Tibial artery (tissue), 4 donors: Measurements from ENCODE around the gene CMTM8.

Experiments used
- DNase-seq, 2 donors: peaks; one replicate each; pipeline ENCODE4 v3.0.0-alpha.2; 2019
- H3K27ac ChIP-seq, 2 donors: fragments of 200-600 bp; sonication (generic) in 1 of 2; 1 replicate in 1 of 2; 2 replicates in 1 of 2; pipeline ENCODE4 v1.5.1; 2018 to 2019; ENCODE audit warnings: mild to moderate bottlenecking in 1 of 2
- H3K27me3 ChIP-seq, 2 donors: fragments of 200-600 bp; sonication (generic) in 1 of 2; one replicate each; pipeline versions ENCODE4 v1.5.1 to v1.6.0; 2016 to 2019
- H3K36me3 ChIP-seq, 3 donors: fragments of 200-600 bp; sonication (generic) in 2 of 3; one replicate each; pipeline ENCODE4 v1.5.1; 2016 to 2019; ENCODE audit warnings: mild to moderate bottlenecking in 2 of 3
- H3K4me1 ChIP-seq, 4 donors: fragments of 200-600 bp; sonication (generic) in 2 of 4; 1 replicate in 3 of 4; 2 replicates in 1 of 4; pipeline ENCODE4 v1.5.1; 2016 to 2019
- H3K4me3 ChIP-seq, 2 donors: fragments of 200-600 bp; sonication (generic) in 1 of 2; 1 replicate in 1 of 2; 2 replicates in 1 of 2; pipeline ENCODE4 v1.5.1; 2018 to 2019; ENCODE audit warnings: mild to moderate bottlenecking in 2 of 2
- H3K9me3 ChIP-seq, 3 donors: fragments of 200-600 bp; sonication (generic) in 1 of 3; one replicate each; pipeline ENCODE4 v1.5.1; 2016 to 2019
- intact Hi-C: fragments of 100-400 bp; cut with DNase I; formaldehyde crosslinking; loops from one replicate; pipeline ENCODE4 v1.15.0; 2023; ENCODE audit warnings: low total_unique reads
- TF ChIP-seq, protein P1 (sequence below), 2 experiments: fragments of 200-600 bp in 1 of 2; fragments of 450-650 bp in 1 of 2; IDR thresholded peaks; one replicate each; pipeline ENCODE4 v1.5.1; 2017 to 2019; ENCODE audit warnings: antibody characterized with exemption in 2 of 2, mild to moderate bottlenecking in 1 of 2, moderate library complexity in 1 of 2

Gene CMTM8

DNA sequence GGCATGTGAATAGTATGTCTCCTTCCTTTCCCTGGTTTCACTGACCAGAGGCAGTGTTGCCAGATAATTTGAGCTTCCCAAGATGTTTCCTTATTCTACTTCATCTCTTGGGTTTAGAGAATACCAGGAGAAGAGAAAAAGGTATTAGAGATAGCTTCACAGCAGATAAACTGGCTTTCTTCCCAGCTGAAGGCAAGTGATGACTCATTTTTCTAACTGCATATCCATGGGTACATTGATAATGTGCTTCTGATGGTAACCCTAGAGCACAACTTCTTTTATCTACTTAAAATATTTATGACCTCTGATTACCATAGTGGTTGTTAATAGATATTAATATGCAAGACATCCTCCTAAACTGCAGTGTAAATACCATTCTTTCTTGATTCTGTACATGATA is 34.6 kb upstream of the CMTM8 start:
- H3K4me1 ChIP-seq, result peaks cover 0 to 6% (median 0%) of the 10 kb centered on the region in 4 donors
- TF ChIP-seq, protein P1, sequence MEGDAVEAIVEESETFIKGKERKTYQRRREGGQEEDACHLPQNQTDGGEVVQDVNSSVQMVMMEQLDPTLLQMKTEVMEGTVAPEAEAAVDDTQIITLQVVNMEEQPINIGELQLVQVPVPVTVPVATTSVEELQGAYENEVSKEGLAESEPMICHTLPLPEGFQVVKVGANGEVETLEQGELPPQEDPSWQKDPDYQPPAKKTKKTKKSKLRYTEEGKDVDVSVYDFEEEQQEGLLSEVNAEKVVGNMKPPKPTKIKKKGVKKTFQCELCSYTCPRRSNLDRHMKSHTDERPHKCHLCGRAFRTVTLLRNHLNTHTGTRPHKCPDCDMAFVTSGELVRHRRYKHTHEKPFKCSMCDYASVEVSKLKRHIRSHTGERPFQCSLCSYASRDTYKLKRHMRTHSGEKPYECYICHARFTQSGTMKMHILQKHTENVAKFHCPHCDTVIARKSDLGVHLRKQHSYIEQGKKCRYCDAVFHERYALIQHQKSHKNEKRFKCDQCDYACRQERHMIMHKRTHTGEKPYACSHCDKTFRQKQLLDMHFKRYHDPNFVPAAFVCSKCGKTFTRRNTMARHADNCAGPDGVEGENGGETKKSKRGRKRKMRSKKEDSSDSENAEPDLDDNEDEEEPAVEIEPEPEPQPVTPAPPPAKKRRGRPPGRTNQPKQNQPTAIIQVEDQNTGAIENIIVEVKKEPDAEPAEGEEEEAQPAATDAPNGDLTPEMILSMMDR (IDR thresholded peaks at IDR 0.05), result no peak
- no peak overlapping the region for H3K27ac ChIP-seq
- H3K4me3 ChIP-seq, result no peak overlapping the region
- no peaks in the 10 kb centered on the region for H3K27me3 ChIP-seq
- intact Hi-C loops, result no loop called here
- DNase-seq, result no peak
- no peaks in the 10 kb centered on the region for H3K9me3 ChIP-seq
- H3K36me3 ChIP-seq, result no peaks in the 10 kb centered on the region

DNA sequence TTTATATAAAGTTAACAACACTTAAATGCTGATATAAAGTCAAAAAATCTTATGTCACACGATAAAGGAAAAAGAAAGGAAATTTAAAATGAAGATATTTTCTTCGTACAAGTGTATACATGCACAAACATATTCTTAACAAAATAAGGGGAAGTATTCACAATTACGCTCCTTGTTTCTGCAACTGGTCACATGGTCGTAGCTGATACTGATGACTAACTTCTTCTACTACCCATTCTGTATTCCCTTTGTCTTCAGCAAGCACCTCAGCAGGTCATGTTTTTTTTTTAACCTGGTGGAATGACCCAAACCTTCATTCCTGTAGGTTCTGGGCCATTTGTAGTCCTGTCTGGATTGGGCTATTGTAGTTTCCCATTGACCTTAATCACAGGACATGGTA is 30.0 kb upstream of the CMTM8 start:
- H3K4me1 ChIP-seq, result no peaks in the 10 kb centered on the region
- H3K4me3 ChIP-seq, result no peak overlapping the region
- no peak for DNase-seq
- no peaks in the 10 kb centered on the region for H3K27me3 ChIP-seq
- H3K9me3 ChIP-seq, result no peaks in the 10 kb centered on the region
- no peak overlapping the region for H3K27ac ChIP-seq
- no peaks in the 10 kb centered on the region for H3K36me3 ChIP-seq
- TF ChIP-seq, protein P1 (IDR thresholded peaks at IDR 0.05), result no peak
- intact Hi-C loops, result no loop called here

DNA sequence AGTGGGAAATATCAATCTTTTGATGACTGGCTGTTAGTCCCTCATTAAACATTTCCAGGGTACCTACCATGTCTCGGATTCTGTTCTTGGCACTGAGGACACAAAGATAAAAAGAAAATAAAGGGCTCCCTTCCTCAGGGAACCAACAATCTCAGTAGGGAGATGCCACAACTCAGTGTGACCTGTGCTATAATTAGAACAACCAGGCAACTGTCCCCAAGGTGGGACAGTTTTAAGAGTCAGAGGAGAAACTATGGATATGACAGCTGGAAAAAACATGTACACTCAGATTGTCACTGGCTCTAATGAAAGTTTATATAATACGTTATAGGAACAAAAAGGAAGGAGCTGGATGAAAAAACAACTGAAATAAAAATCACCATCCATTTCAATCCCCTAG is 23.3 kb upstream of the CMTM8 start:
- Histone ChIP-seq H3K27ac (no peak overlapping the region), H3K4me1 (no peaks in the 10 kb centered on the region), H3K36me3 (no peaks in the 10 kb centered on the region), H3K4me3 (no peak overlapping the region), H3K27me3 (peaks cover 0 to 3% of the 10 kb centered on the region in 2 donors), H3K9me3 (peaks cover 0 to 10% (median 6%) of the 10 kb centered on the region in 3 donors)
- TF ChIP-seq, protein P1 (IDR thresholded peaks at IDR 0.05), result no peak
- no peak for DNase-seq
- intact Hi-C loops, result no loop called here

DNA sequence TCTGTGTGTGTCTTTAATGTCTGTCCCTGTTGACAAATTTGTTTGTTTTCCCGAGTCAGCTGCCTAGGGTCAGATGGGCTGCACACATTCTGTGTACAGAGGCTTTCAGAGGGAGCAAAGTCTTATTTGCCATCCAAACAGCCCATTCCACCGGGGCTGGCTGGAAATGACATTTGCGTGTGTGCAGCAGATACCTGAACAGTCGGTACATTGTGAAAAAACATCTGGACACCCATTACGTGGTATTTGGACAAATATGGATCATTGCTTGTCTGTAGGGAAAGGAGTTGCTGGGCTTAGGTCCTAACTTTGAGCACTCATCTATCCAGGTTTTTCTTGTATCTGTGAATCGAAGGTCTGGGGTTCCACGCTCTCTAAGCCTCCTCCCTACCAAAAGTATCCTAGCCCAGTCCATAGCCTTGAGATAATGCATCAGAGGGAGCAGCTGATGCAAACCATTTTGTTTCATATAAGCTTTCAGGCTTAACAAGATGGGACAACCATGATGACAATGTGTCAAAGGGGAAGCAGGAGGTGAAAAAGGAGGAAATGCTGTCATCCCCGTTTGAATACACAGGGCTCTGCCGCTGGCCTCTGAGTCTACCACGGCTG is 22.2 kb upstream of the CMTM8 start:
- H3K36me3 ChIP-seq, result no peaks in the 10 kb centered on the region

DNA sequence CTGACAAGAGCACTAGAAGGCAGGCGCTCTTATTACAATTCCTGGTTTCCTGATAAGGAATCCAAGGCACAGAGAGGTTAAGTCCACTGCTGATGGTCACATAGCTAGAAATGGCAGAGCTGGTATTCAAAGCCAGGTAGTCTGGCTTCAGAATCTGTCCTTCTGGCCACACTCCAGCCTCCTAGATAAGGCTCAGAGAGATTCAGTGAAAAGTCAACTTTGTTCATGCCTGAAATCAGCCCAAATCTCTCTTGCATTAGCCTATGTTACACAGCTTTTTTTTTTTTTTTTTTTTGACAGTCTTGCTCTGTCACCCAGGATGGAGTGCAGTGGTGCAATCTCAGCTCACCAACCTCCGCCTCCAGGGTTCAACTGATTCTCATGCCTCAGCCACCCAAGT is 21.1 kb upstream of the CMTM8 start:
- intact Hi-C loops, result no loop called here
- DNase-seq, result no peak
- H3K4me1 ChIP-seq, result no peaks in the 10 kb centered on the region
- H3K9me3 ChIP-seq, result peaks cover 0 to 10% (median 6%) of the 10 kb centered on the region in 3 donors
- H3K27me3 ChIP-seq, result peaks cover 0 to 3% of the 10 kb centered on the region in 2 donors
- no peak overlapping the region for H3K27ac ChIP-seq
- TF ChIP-seq, protein P1 (IDR thresholded peaks at IDR 0.05), result no peak
- H3K4me3 ChIP-seq, result no peak overlapping the region
- H3K36me3 ChIP-seq, result no peaks in the 10 kb centered on the region

More for the DNA sequence above, 22.2 kb upstream of the CMTM8 start:
- no peak overlapping the region for H3K4me3 ChIP-seq
- TF ChIP-seq, protein P1 (IDR thresholded peaks at IDR 0.05), result no peak
- H3K9me3 ChIP-seq, result peaks cover 0 to 10% (median 6%) of the 10 kb centered on the region in 3 donors
- H3K27me3 ChIP-seq, result peaks cover 0 to 3% of the 10 kb centered on the region in 2 donors
- DNase-seq, result no peak
- no peak overlapping the region for H3K27ac ChIP-seq
- H3K4me1 ChIP-seq, result no peaks in the 10 kb centered on the region
- intact Hi-C loops, result no loop called here
